Uterus (tissue), 2 donors: ENCODE data around the gene BRD7.

ENCODE experiments used
- CTCF ChIP-seq, 4 experiments: fragments of 200-600 bp in 2 of 4; fragments of 450-650 bp in 2 of 4; sonication (generic) in 2 of 4; IDR thresholded peaks; one replicate each; pipeline ENCODE4 v1.5.1; 2016 to 2019; ENCODE audit warnings: antibody characterized with exemption in 4 of 4, mild to moderate bottlenecking in 2 of 4, moderate library complexity in 1 of 4
- POLR2A ChIP-seq, 2 donors: fragments of 450-650 bp; IDR thresholded peaks; one replicate each; pipeline ENCODE4 v1.6.1; 2016; ENCODE audit warnings: antibody characterized with exemption in 2 of 2, mild to moderate bottlenecking in 1 of 2, moderate library complexity in 1 of 2

GRCh38 chr16:50298591-50299507, 69.9 kb downstream of the BRD7 start:
- TF ChIP-seq POLR2A (IDR thresholded peaks at IDR 0.05) (no peak), CTCF (IDR thresholded peaks at IDR 0.05) (no peak)
